HS-27A (cell line): Measurements from ENCODE around the gene ACER3.
"Not testable (repeated sequence)": the region's sequence is repeated elsewhere in the genome, so short reads cannot be mapped to it uniquely, and the experiment has no call there.

ENCODE experiments used
- DNase-seq: peaks from one replicate; pipeline ENCODE4 v3.0.0-alpha.2; 2012; ENCODE audit warnings: low read depth, missing footprints

Gene ACER3

GRCh38 chr11:76919887-76920746 lies 59.4 kb downstream of the ACER3 start:
- peak; percentile 63 for DNase-seq

- no peak for DNase-seq
These were observed 66.4 kb downstream of the ACER3 start for GRCh38 chr11:76927160-76927559.

- DNase-seq: no peak
These were observed 74.3 kb downstream of the ACER3 start for GRCh38 chr11:76935042-76935441.

- DNase-seq: no peak
These were observed 78.5 kb downstream of the ACER3 start for GRCh38 chr11:76939219-76939631.

- DNase-seq: no peak
These were observed 83.5 kb downstream of the ACER3 start for GRCh38 chr11:76944225-76944624.

- no peak for DNase-seq
These were observed 85.5 kb downstream of the ACER3 start for GRCh38 chr11:76946223-76946622.

GRCh38 chr11:76947190-76947589 lies 86.5 kb downstream of the ACER3 start:
- no peak for DNase-seq

- DNase-seq: no peak
These were observed 87.1 kb downstream of the ACER3 start for GRCh38 chr11:76947800-76948199.

GRCh38 chr11:76955459-76956114 lies 94.9 kb downstream of the ACER3 start:
- no peak for DNase-seq

GRCh38 chr11:76962583-76963416 lies 102.1 kb downstream of the ACER3 start:
- DNase-seq: no peak

- DNase-seq: not testable (repeated sequence)
These were observed 102.9 kb downstream of the ACER3 start for GRCh38 chr11:76963417-76964168.

- DNase-seq: no peak
These were observed 111.3 kb downstream of the ACER3 start for GRCh38 chr11:76972051-76972450.

GRCh38 chr11:76974179-76974891 lies 113.6 kb downstream of the ACER3 start:
- no peak for DNase-seq

GRCh38 chr11:76975513-76975912 lies 114.8 kb downstream of the ACER3 start:
- no peak for DNase-seq

- DNase-seq: no peak
These were observed 117.1 kb downstream of the ACER3 start for GRCh38 chr11:76977791-76978190.

- DNase-seq: no peak
These were observed 117.5 kb downstream of the ACER3 start for GRCh38 chr11:76978239-76978638.

GRCh38 chr11:76978818-76979217 lies 118.1 kb downstream of the ACER3 start:
- DNase-seq: no peak

GRCh38 chr11:76980196-76980595 lies 119.5 kb downstream of the ACER3 start:
- no peak for DNase-seq

GRCh38 chr11:76984743-76985142 lies 124.0 kb downstream of the ACER3 start:
- DNase-seq: no peak

- no peak for DNase-seq
These were observed 126.5 kb downstream of the ACER3 start for GRCh38 chr11:76987203-76987602.

GRCh38 chr11:76990628-76991027 lies 129.9 kb downstream of the ACER3 start:
- no peak for DNase-seq
